H1 (cell line): ENCODE measurements around the gene STAT3.

Experiments
- BRCA1 ChIP-seq: IDR thresholded peaks from 2 replicates; pipeline ENCODE4 v1.6.1; 2012; ENCODE audit warnings: low read depth, low read length, improper control_type of control experiment
- CEBPB ChIP-seq: IDR thresholded peaks from 2 replicates; pipeline ENCODE4 v1.6.1; 2012; ENCODE audit warnings: low read depth, low read length
- CHD2 ChIP-seq: IDR thresholded peaks from 2 replicates; pipeline ENCODE4 v1.6.1; 2012; ENCODE audit warnings: low read length, improper control_type of control experiment
- CTCF ChIP-seq, 3 experiments: IDR thresholded peaks; 1 replicate in 2 of 3; 2 replicates in 1 of 3; pipeline versions ENCODE4 v1.5.1 to v1.6.1; 2011; ENCODE audit warnings: low read length in 3 of 3, mild to moderate bottlenecking in 3 of 3, inconsistent platforms in 2 of 3, low read depth in 1 of 3, moderate library complexity in 1 of 3; ENCODE audit not compliant: insufficient read depth in 1 of 3; ENCODE audit errors: control extremely low read depth in 1 of 3
- EZH2 ChIP-seq: fragments of 200-600 bp; sonication (generic); IDR thresholded peaks from 2 replicates; pipeline ENCODE4 v1.7.1; 2012; ENCODE audit warnings: low read depth, mild to moderate bottlenecking, moderate library complexity, low read length, inconsistent platforms; ENCODE audit not compliant: severe bottlenecking
- POLR2A ChIP-seq, 2 experiments: IDR thresholded peaks; 1 replicate in 1 of 2; 2 replicates in 1 of 2; pipeline ENCODE4 v1.6.1; 2011; ENCODE audit warnings: low read depth in 2 of 2, low read length in 2 of 2, mild to moderate bottlenecking in 2 of 2; ENCODE audit errors: control extremely low read depth in 1 of 2
- SP2 ChIP-seq: IDR thresholded peaks from 2 replicates; pipeline ENCODE4 v1.6.1; 2012; ENCODE audit warnings: mild to moderate bottlenecking, low read length, inconsistent platforms
- YY1 ChIP-seq: IDR thresholded peaks from 2 replicates; pipeline ENCODE4 v1.6.1; 2011; ENCODE audit warnings: low read depth, mild to moderate bottlenecking, low read length

- no peak for TF ChIP-seq POLR2A (IDR thresholded peaks at IDR 0.05; ENCODE audit: control extremely low read depth in 1 of 2, low read depth in 2 of 2, low read length in 2 of 2)
- TF ChIP-seq CHD2 = no peak
- TF ChIP-seq EZH2 = no peak
- no peak for TF ChIP-seq SP2
- TF ChIP-seq YY1 = no peak
- no peak for TF ChIP-seq CTCF (IDR thresholded peaks at IDR 0.05; ENCODE audit: control extremely low read depth in 1 of 3, insufficient read depth in 1 of 3, low read depth in 1 of 3, low read length in 3 of 3)
- TF ChIP-seq CEBPB = no peak
- TF ChIP-seq BRCA1 = no peak
Measured at GRCh38 chr17:42348104-42348503, 40.1 kb downstream of the STAT3 start.
